Esophagus squamous epithelium (tissue), 5 donors: ENCODE measurements around the gene VAPA. TPM values are rescaled to one million over a fixed set of nuclear protein-coding genes. Genes with fewer than 3 reads are reported as not detected.

Experiments
- DNase-seq: peaks from one replicate; lab custom pipeline; 2025; lab: John Stamatoyannopoulos, UW
- H3K27ac ChIP-seq, 4 donors: fragments of 200-600 bp; sonication (generic); one replicate each; pipeline ENCODE4 v1.5.1; 2016 to 2019; ENCODE audit warnings: mild to moderate bottlenecking in 1 of 4
- H3K27me3 ChIP-seq, 4 donors: fragments of 200-600 bp; sonication (generic); 1 replicate in 3 of 4; 2 replicates in 1 of 4; pipeline versions ENCODE4 v1.5.1 to v1.6.0; 2017 to 2021; ENCODE audit warnings: antibody characterized with exemption in 1 of 4
- H3K36me3 ChIP-seq, 3 donors: fragments of 200-600 bp; sonication (generic); one replicate each; pipeline ENCODE4 v1.5.1; 2016 to 2019
- H3K4me1 ChIP-seq, 3 donors: fragments of 200-600 bp; sonication (generic); one replicate each; pipeline ENCODE4 v1.5.1; 2017 to 2019
- H3K4me3 ChIP-seq, 4 donors: fragments of 200-600 bp; sonication (generic); 1 replicate in 3 of 4; 2 replicates in 1 of 4; pipeline ENCODE4 v1.5.1; 2016 to 2019; ENCODE audit warnings: mild to moderate bottlenecking in 2 of 4, moderate library complexity in 1 of 4
- H3K9me3 ChIP-seq, 3 donors: fragments of 200-600 bp; sonication (generic); one replicate each; pipeline ENCODE4 v1.5.1; 2016 to 2019
- POLR2A ChIP-seq, 4 donors: fragments of 450-650 bp; IDR thresholded peaks; one replicate each; pipeline ENCODE4 v1.6.1; 2017; ENCODE audit warnings: antibody characterized with exemption in 4 of 4, mild to moderate bottlenecking in 4 of 4, moderate library complexity in 3 of 4
- WGBS, 2 donors: methylation state at CpG; one replicate each; pipeline ENCODE4 v1.1.5; 2018; 5-methylcytosine and 5-hydroxymethylcytosine counted together
- intact Hi-C: fragments of 100-400 bp; cut with DNase I; formaldehyde crosslinking; loops from one replicate; pipeline ENCODE4 v1.15.0; 2022
- total RNA-seq, 4 donors: library from RNA; depleted of rRNA; stranded (reverse); fragments of >200 nt; gene quantifications; one replicate each; pipeline ENCODE4 v1.1.0, GENCODE V29; 2016
- TF ChIP-seq, protein P1 (sequence below), 6 experiments: fragments of 450-650 bp in 4 of 6; fragments of 200-600 bp in 2 of 6; sonication (generic) in 2 of 6; IDR thresholded peaks; one replicate each; pipeline ENCODE4 v1.5.1; 2016 to 2019; ENCODE audit warnings: antibody characterized with exemption in 6 of 6, mild to moderate bottlenecking in 4 of 6, moderate library complexity in 4 of 6
- donor health status: DM: yes; HTN: yes; CAD: no.

Gene VAPA
- total RNA-seq, 4 donors from 2014 or later = 252 to 287 (median 268) TPM

DNA sequence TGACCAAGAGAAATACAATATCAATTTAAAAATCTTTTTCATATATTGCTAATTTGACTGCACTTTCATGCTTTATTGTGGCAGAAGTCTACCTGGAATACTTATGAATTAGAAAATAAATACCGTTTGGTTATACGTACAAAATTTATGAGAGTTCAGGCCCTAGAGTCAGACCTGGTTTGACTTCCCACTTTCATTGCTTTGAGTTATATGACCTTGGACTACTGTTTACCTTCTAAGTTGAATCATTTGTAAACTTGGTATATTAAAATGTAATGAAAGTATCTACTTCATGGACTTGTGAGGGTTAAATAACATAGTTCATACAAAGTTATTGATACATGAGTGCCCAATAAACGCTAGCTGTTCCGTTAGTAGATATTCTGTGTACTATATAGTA is 12.0 kb downstream of the VAPA start:
- no peak overlapping the region for H3K4me3 ChIP-seq
- intact Hi-C loops = loop anchor here (10.0 kb wide), 1 partner anchor 211 kb away; no protein-coding TSS in a partner anchor
- no peak overlapping the region for H3K27ac ChIP-seq

DNA sequence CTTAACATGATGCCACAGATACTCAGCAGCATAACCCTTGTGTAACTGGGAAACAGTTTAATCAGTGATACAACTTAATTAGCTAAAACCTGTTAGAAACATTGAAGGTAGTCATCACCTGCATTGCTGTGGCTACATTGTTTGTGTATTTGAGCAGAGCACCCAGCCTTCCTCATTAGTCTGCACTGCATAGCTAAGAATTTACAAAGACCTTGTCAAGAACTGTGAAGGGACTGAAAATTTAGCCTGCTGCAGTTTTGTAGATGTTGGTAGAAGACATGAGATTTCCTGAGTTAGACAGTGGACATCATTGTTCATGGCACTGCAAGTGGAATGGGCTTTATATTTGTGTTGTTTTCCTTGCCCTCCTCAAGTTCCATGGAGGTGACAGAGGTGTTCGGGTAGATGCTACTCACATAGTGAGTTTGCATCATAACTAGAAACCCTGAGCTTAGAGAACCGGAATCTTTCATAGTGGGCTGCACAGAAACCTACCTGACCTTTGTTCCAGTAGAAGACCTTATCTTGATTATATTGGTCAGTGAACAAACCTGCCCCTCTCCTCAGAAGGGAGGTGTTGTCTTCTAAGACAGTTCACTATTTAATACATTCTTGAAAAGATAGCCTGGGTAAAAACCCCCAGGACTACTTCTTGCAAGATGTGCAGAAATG is 12.5 kb downstream of the VAPA start:
- TF ChIP-seq, protein P1, sequence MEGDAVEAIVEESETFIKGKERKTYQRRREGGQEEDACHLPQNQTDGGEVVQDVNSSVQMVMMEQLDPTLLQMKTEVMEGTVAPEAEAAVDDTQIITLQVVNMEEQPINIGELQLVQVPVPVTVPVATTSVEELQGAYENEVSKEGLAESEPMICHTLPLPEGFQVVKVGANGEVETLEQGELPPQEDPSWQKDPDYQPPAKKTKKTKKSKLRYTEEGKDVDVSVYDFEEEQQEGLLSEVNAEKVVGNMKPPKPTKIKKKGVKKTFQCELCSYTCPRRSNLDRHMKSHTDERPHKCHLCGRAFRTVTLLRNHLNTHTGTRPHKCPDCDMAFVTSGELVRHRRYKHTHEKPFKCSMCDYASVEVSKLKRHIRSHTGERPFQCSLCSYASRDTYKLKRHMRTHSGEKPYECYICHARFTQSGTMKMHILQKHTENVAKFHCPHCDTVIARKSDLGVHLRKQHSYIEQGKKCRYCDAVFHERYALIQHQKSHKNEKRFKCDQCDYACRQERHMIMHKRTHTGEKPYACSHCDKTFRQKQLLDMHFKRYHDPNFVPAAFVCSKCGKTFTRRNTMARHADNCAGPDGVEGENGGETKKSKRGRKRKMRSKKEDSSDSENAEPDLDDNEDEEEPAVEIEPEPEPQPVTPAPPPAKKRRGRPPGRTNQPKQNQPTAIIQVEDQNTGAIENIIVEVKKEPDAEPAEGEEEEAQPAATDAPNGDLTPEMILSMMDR (IDR thresholded peaks at IDR 0.05) = no peak
- no peak for TF ChIP-seq POLR2A (IDR thresholded peaks at IDR 0.05)
- H3K4me1 ChIP-seq = peaks cover 6 to 96% (median 50%) of the 10 kb centered on the region in 3 donors

More for the DNA sequence above, 12.0 kb downstream of the VAPA start:
- TF ChIP-seq, protein P1 (IDR thresholded peaks at IDR 0.05) = no peak
- TF ChIP-seq POLR2A (IDR thresholded peaks at IDR 0.05) = no peak
- Histone ChIP-seq H3K36me3 (peaks cover 0 to 5% (median 0%) of the 10 kb centered on the region in 3 donors), H3K4me1 (peaks cover 6 to 96% (median 55%) of the 10 kb centered on the region in 3 donors), H3K9me3 (no peaks in the 10 kb centered on the region), H3K27me3 (no peaks in the 10 kb centered on the region)
- 80 to 88% methylated on average over 4 of the region's 4 CpGs for WGBS, 2 donors
- DNase-seq = no peak

DNA sequence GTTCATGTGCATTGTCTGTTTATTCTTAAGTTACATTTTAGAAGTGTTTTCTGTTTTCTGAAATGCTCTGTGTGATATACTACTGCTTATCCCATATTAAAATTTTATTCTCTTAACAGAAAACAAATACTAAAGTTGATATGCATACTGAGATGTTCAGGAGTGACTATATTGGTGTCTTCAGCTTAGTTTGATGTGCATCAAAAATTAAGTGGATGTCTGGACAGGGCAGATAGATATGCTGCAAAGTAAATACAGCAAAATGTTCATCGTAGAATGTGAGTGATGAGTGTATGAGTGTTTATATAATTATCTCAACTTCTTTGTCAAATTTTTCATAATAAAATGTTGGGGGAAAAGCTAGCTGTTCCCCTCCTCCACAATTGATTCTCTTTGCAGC is 13.2 kb downstream of the VAPA start:
- WGBS, 2 donors = 43 to 45% methylated on average over 1 of the region's 1 CpG
- TF ChIP-seq, protein P1 (IDR thresholded peaks at IDR 0.05) = no peak
- TF ChIP-seq POLR2A (IDR thresholded peaks at IDR 0.05) = no peak
- Histone ChIP-seq H3K27me3 (no peaks in the 10 kb centered on the region), H3K4me3 (no peak overlapping the region), H3K36me3 (peaks cover 0 to 3% (median 0%) of the 10 kb centered on the region in 3 donors), H3K27ac (no peak overlapping the region), H3K4me1 (peaks cover 6 to 95% (median 45%) of the 10 kb centered on the region in 3 donors), H3K9me3 (no peaks in the 10 kb centered on the region)
- no peak for DNase-seq
- intact Hi-C loops = loop anchor here (10.0 kb wide), 1 partner anchor 212 kb away; no protein-coding TSS in a partner anchor

More for the DNA sequence above, 12.5 kb downstream of the VAPA start:
- Histone ChIP-seq H3K4me3 (no peak overlapping the region), H3K36me3 (peaks cover 0 to 5% (median 0%) of the 10 kb centered on the region in 3 donors), H3K9me3 (no peaks in the 10 kb centered on the region), H3K27ac (peak overlapping the region in 1 of 4 donors; percentile 10), H3K27me3 (no peaks in the 10 kb centered on the region)
- intact Hi-C loops = loop anchor here (10.0 kb wide), 1 partner anchor 212 kb away; no protein-coding TSS in a partner anchor
- 67 to 88% methylated on average over 2 of the region's 2 CpGs for WGBS, 2 donors
- no peak for DNase-seq

DNA sequence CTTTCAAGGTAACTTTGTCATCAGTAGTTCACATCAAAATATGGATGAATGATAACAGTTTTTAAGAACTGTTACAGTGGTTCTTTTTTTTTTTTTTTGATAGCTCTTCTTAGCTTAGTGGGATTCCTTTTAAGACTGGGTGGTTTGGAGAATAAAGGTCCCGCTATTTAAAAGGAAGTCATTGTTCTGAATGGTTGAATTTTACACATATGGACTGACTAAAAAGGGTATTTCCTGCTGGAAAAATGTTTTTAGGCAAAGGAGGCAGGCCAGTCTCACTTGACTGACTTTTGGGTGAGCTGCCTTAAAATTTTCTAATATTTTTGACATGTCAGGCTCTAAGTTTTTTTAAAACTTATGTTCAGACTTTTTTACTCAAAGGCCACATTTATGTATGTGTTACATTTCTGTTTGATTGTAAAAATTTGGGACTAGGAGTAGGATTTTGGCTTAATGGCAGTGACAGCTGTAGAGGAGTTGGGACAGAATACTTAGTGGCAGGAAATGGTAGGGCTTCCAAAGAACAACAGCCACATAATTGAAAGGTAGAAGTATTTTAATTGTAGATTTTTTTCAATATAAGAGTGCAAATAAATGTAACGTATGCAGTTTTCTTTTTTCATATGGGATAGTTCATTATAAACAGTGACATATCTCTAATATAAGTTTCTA is 13.7 kb downstream of the VAPA start:
- Histone ChIP-seq H3K4me1 (peaks cover 6 to 95% (median 43%) of the 10 kb centered on the region in 3 donors), H3K27me3 (no peaks in the 10 kb centered on the region), H3K27ac (no peak overlapping the region), H3K4me3 (no peak overlapping the region), H3K9me3 (no peaks in the 10 kb centered on the region), H3K36me3 (peaks cover 0 to 4% (median 0%) of the 10 kb centered on the region in 3 donors)
- DNase-seq = no peak
- whole genome bisulfite sequencing, 2 donors = 60 to 72% methylated on average over 2 of the region's 2 CpGs
- no peak for TF ChIP-seq POLR2A (IDR thresholded peaks at IDR 0.05)
- TF ChIP-seq, protein P1 (IDR thresholded peaks at IDR 0.05) = peak in 1 of 6 experiments; percentile 9
- intact Hi-C loops = loop anchor here (10.0 kb wide), 1 partner anchor 213 kb away; no protein-coding TSS in a partner anchor
